ENCODE results near the gene SDK1.
"Not testable (repeated sequence)": the region's sequence is repeated elsewhere in the genome, so short reads cannot be mapped to it uniquely, and the experiment has no call there.

The SDK1 gene

DNA sequence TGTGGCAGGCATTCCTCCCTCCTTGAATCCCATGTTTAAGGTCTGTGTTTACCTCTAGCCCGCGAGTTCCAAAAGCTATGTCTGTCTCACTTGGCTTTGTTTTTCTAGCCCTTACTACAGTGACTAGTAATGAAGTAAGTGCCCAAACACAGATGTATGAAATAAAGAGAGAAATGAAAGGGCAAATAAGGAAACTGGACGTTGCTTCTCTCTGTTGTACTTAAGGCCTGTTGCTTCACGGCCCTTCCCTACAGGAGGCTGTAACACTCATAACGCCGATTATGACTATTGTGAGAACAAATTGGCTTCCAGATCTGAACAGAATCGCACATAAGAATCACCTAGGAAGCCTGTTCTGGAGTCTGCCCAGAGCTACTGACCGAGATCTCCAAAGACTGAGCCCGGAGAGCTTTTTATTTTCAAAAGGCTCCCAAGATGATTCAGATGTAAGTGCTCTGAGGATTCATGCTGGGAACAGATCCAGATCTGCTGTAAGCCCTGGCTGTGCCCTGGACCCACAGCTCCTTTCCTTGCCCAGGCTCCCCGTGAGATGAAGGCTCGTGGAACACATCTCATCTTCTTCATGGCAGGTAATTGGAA, 432.6 kb downstream of the SDK1 start:
- H3K27ac ChIP-seq: peak overlapping the region in 2 of 21 experiments; percentile 21 to 33
- no peak overlapping the region for H3K4me3 ChIP-seq

DNA sequence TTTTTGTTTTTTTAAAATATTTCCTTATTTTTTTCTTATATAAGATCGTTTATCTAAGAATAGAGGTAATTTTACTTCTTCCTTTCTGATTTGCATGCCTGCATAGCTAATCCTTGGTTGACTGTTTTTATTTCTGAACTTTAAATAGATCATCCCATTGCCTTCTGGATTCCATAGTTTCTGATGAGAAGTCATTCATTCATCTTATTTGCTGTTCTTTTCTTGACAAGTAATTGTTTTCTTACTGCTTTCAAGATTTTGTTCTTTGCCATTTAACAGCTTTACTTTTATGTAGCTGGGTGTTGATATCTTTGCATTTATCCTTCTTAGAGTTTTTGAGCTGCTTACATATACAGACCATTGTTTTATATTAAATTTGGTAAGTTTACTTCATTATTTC, 437.9 kb downstream of the SDK1 start:
- H3K4me3 ChIP-seq: no peak overlapping the region
- H3K27ac ChIP-seq: no peak overlapping the region

DNA sequence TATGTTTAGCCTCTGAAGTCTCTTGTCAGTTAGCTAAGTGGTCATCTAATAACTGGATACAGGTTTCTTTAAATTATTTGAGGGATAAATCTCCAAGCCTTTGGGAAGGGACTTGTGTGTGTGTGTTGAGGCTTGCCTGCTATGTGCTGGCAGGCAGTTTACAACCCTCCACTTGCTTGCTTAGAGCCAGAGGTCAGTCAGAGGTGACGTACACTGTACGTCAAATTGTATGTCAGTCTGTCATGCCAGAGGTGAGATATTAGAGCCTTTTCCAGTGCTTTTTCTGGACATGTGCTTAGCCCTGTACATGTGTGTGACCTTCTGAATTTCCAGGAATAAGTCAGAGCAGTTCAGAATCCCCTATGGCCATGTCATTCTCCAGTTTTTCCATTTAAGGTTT, 438.9 kb downstream of the SDK1 start:
- no peak overlapping the region for H3K27ac ChIP-seq
- H3K4me3 ChIP-seq: no peak overlapping the region

DNA sequence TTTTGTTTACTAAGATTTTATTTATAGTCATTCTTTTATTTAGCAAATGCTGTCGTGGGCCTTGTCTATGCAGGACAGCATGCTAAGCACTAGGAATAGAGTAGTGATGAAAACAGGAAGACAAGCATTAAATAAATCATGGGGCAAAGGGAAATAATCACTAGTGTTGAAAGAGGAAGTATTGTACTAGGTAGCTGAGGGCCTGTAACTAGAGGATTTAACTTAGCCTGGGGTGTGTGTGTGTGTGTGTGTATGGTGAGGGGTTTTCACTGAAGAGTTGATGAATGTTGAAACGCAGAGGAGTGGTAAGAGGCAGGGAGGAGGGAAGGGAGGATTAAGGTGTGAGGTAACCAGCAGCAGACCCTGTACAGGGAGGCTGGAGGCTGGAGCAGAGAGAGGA, 446.4 kb downstream of the SDK1 start:
- H3K4me3 ChIP-seq: no peak overlapping the region
- no peak overlapping the region for H3K27ac ChIP-seq

DNA sequence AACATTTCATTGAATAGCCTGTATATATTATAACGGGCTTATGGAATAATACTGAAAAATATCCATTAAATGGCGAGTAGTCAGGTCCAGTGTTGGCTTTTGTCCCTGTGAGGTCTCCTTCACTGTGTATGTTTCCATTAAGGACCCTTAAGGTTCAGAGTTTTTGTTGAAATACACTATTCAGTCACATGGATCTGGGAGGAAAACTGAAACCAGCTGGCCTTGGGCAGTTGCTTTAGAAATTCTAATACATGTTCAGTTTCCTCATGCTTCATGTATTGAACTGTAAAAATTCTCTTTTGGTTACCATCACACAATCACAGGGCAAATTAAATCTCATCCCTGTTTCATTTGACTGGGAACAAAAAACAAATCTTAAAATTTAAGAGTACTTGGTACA, 447.3 kb downstream of the SDK1 start:
- H3K27ac ChIP-seq: no peak overlapping the region
- H3K4me3 ChIP-seq: no peak overlapping the region

DNA sequence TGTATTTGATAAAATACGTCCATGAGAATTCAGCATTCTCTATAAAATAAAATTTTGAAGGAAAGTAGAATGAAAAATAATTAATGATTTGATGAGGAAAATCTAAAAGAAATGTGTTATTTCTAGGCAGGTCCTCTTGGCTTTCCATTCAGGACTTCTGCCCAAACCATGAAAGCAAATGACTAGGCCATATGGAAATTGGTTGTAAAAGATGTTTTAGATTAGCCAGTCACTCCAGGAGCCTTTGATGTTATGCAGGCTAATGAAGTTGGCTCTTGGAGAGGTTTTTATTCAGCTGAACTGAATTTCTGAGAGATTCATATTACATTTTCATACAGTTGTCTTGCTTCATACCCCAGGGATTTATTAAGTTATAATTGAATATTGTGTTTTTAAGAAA, 452.8 kb downstream of the SDK1 start:
- no peak overlapping the region for H3K27ac ChIP-seq
- H3K4me3 ChIP-seq: no peak overlapping the region

DNA sequence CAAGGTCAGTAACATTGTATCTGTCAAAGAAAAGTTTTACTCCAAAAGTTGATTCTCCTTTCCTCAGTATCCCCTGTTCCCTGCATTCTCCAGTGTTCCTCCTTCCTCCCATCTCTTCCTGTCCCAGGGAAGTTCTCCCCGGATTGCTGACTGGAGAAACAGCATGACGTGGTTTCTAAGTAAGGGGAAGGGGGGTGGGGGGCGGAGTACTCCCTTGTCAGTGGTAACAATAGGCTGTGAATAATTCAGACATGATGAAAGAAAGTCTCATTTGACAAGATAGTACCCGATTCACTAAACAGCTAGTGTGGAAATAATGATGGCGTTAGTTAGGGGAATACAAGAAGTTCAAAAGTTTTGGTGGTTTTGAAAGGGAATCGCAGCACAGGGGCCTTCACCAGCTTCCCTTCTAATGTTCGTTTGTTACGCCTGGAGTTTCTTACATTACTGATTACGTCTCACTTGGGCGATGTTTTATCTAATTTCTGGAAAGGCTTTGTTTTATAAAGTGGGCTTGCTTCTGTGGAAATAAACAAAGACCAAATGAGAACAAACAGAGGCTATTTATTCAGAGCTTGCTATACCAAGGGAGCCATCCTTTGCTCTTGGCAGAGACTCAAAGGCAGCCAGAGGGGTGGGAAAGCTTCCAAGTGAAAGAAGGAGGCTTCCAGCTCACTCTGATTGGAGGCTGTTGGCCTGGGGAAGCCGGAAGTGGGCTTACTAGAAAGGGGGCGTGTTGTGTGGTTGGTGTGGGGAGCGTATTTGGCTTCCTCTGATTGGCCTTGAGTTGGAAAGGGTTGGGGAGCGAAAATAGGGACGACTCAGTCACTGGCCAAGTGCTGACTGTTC, 453.7 kb downstream of the SDK1 start:
- no peak overlapping the region for H3K4me3 ChIP-seq
- peak overlapping the region in 1 of 21 experiments; percentile 31 for H3K27ac ChIP-seq

DNA sequence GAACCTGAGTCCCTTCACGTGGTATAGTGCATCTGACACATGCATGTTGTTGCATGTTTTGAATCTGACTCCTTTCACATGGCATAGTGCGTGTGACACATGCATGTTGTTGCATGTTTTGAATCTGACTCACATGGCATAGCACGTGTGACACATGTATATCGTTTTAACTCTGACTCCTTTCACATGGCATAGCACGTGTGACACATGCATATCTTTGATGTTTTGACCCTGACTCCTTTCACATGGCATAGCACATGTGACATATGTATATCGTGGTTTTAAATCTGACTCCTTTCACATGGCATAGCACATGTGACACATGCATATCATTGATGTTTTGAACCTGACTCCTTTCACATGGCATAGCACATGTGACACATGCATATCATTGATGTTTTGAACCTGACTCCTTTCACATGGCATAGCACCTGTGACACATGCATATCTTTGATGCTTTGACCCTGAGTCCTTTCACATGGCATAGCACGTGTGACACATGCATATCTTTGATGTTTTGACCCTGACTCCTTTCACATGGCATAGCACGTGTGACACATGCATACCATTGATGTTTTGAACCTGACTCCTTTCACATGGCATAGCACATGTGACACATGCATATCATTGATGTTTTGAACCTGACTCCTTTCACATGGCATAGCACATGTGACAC, 454.9 kb downstream of the SDK1 start:
- not testable (repeated sequence) for H3K27ac ChIP-seq, H3K4me3 ChIP-seq

DNA sequence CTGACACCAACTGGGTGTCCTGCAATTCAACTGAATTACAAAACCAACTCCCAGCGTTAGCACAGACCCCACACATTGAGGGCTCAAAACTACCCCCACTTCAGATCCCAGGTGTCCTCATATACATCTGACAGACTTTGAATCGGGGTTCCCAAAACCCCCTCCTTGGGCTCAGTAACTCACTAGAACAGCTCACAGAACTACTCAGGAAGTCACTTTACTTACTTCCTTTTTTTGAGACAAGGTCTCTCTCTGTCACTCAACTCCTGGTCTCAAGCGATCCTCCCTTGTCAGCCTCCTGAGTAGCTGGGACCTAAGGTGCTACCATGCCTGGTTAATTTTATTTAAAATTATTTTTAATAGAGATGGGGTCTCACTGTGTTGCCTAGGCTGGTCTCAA, 456.0 kb downstream of the SDK1 start:
- no peak overlapping the region for H3K4me3 ChIP-seq
- H3K27ac ChIP-seq: no peak overlapping the region

DNA sequence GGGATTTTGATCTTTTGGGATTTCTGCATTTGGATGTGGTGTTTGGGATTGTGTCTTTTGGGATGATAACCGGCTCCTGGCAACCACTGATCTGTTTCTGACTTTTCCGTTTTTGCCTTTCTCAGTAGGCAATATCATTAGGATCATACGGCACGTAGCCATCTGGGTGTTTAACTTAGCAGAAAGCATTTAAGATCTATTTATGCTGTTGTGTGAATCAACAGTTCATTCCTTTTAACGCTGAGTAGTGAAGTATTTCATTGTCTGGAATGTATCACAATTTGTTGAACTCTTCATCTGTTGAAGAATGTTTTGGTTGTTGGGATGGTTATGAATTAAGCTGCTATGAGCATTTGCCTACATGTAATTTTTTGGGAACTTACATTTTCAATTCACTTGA, 459.6 kb downstream of the SDK1 start:
- Histone ChIP-seq H3K4me3 (no peak overlapping the region), H3K27ac (no peak overlapping the region)

DNA sequence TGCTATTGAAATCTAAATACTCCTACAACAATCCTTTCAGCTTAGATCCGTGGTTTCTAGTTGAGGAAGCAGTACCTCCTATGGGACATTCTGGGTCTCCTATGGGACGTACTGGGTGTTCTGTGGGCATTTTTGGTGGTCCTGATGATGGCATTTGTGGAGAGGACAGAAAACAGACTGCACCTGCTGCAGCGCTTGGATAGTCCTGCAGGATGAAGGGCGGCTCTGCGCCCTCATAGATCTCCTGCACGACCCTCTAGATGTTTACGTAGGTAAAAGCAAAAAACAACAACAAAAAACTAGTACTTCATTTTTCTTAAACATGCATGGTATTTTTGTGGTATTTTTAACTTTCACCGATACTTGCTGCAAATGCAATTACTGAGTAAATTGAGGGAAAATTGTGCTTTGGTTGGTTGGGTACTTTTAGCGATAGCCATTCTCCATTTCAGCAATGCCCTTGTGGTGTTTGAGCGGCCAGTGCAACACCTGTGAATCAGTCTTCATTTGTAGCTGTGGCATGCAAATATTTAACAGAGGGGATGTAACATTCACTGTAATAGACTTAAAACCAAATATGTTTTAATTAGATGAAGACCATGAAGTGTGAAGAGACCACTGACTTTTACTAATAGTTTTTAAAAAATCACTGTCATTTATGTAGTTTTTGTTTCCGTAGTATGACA, 461.2 kb downstream of the SDK1 start:
- H3K27ac ChIP-seq: no peak overlapping the region
- no peak overlapping the region for H3K4me3 ChIP-seq

DNA sequence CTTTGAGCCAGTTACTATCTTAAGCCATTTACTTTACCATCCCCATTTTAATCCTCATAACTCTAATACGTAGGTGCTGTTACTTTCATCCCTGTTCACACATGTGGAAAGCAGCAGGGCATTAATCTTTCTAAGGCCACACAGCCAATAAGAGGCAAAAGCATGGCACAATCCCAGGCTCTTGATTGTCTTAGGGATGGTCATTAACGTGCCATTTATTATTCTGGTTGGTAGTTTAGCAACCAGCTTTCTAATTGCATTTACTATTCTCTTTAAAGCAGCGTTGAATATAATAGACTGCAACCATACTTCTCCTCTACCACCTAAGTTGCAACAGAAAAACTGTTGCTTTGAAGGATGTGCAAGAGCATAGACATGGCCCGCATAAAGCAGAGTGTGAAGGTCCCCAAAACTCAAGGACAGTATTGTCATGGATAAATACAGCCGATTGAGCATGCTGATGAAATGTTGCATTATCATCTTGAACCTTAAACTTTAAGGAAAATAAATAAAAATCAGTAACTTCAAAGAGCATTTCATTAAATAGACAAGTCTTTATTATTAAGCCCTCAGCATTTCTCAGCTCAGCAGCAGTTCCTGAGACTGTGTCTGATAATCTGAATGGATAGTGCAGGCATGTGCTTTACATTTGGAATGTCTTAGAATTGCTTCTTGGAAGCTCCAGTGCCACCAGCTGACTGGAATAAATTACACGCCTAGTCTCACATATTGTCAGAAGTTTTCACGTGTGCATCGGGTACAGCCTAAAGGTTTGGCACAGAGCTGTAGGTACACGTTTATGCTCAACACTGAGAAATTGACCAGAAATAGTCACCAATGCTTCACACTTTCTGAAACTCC, 467.1 kb downstream of the SDK1 start:
- no peak overlapping the region for H3K27ac ChIP-seq
- H3K4me3 ChIP-seq: no peak overlapping the region

DNA sequence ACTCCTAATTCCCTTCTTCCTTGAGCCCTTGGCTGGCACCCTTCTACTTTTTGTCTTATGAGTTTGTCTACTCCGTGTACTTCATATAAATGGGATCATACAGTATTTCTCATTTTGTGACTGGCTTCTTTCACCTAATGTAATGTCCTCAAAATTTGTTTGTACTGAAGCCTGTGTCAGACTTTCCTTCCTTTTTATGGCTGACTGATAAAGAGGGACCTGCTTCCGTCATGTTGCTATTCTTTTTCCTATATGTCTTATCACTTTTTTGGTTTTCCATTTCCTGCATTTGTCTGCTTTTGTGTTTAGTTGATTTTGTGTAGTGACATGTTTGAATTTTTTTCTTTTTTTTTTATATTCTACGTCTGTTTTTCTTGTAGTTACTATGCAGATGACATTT, 470.9 kb downstream of the SDK1 start:
- Histone ChIP-seq H3K27ac (no peak overlapping the region), H3K4me3 (no peak overlapping the region)

DNA sequence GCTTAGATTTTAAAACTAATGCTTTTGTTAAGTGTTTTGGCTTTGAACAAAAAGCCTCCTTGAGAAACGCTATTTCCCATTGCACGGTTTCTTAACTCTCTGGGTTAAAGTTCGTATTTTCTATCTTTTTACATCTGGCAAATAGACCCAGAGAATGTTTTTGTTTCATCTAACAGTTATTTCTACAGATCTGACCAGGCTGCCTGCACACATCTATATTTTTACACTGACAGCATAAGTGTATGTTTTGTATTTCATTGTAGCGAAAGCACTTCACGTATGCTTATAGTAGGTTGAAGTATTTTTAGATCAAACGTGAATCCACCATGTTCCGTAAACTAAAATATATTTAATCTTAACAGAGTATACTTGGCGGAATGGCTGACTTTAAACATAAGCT, 477.3 kb downstream of the SDK1 start:
- no peak overlapping the region for H3K27ac ChIP-seq
- no peak overlapping the region for H3K4me3 ChIP-seq

DNA sequence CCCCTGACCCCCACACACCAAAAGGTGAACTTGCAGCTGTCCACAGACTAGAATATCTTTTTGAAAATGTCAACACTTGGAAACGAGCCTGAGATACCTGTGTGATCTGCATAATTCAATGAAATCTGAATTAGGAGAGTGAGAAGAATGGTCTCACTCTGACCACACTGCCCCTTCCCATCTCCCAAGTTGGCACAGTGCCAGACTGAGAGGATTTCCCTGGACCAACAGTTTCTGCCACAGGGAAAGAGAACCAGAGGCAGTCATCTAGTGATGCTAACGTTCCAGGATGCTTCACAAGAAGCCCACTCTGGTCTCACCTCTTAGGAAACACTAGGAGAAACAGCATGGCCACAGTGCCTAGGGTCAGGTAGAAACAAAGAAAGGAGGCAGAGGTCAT, 479.0 kb downstream of the SDK1 start:
- Histone ChIP-seq H3K4me3 (no peak overlapping the region), H3K27ac (no peak overlapping the region)

DNA sequence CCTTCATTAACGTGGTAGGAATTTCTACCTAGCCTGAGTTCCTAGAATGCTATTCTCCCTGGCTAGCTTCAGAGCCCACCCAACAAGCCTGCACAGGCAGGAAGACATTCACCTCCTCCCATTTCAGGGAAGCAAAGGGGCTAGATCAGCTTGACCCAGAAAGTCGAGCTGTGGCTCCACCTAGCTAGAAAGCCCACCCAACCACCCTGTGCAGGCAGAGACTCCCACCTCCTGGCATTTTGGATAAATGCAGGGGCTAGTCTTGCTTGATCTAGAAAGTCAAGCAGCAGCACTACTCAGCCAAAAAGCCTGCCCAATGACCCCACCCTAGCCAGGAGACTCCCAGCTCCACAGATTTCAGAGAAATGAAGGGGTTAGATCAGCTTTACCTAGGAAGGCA, 479.5 kb downstream of the SDK1 start:
- H3K27ac ChIP-seq: no peak overlapping the region
- no peak overlapping the region for H3K4me3 ChIP-seq

DNA sequence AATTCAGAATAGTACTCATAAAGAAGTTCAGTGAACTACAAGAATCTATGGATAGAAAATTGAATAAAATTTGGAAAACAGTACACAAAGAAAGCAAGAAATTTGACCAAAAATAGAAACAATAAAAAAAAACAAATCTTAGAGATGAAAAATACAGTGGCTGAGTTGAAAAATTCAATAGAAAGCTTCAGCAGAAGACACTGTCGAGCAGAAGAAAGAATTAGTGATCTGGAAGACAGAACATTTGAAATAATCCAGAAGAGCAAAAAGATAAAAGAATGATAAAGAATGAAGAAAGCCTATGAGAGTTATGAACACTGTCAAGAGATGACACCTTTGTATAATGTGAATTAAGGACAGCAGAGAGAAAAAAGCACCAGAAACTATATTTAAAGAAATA, 480.6 kb downstream of the SDK1 start:
- no peak overlapping the region for H3K27ac ChIP-seq
- no peak overlapping the region for H3K4me3 ChIP-seq

DNA sequence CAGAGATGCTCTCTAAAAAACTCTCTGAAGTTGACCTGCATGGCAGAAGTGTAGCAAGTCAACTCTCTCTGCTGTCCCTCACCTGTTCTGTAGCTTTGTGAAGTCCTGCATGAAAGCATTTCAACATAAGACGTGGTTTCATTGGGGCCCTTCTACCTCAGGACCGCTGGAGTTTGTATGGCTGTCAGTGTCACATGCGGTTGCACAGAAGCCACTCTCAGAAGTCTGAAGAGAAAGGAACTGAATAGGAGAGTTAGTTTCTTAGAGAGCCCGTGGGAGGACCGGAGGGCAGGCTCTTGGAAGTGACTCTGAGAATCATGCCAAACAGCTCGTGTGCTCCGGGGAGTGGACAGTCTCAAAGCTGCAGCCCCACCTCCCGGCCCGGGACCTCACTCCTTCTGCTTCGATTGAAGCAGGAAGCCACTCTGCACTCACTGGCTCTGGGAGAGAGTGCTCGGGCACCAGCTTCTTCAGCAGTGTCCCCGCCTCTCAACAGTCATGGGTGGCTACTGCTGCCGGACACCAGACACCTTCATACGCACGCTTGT, 486.7 kb downstream of the SDK1 start:
- H3K27ac ChIP-seq: no peak overlapping the region
- no peak overlapping the region for H3K4me3 ChIP-seq

DNA sequence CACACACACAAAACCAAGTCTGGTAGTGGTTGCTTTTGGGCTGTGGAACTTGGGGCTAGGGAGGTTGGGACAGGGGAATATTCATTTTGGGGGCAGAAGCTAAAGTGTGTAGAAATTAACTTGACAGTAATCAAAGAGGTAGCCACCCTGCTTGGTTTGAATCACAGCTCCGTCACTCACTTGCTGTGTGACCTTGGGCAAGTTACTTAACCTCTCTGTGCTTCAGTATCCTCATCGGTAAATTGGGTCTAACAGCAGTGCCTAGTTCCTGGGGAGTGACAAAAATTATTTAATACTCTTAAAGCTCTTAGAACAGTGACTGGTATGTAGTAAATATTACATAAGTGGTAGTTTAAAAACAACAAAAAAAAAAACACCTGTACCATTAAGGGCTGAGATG, 489.8 kb downstream of the SDK1 start:
- Histone ChIP-seq H3K4me3 (no peak overlapping the region), H3K27ac (no peak overlapping the region)
